ENCODE results near the gene GPR35. TPM values are rescaled to one million over a fixed set of nuclear protein-coding genes. Genes with fewer than 3 reads are reported as not detected.

Gene GPR35
- total RNA-seq, 1 experiment from 2014 or later: 4.2 TPM

- H3K36me3 ChIP-seq (ENCODE audit: control insufficient read depth in 1 of 2, insufficient read depth in 2 of 2, low read length in 2 of 2): peaks cover 3 to 9% of the 10 kb centered on the region in 2 experiments; a peak in 3 of 4 replicates
- no peaks in the 10 kb centered on the region for H3K9me2 ChIP-seq (ENCODE audit: insufficient read depth)
- H3K4me3 ChIP-seq (replicated peaks in 1 of 2; ENCODE audit: low read depth in 1 of 2, low read length in 2 of 2): no peak overlapping the region
- no peak overlapping the region for H2AFZ ChIP-seq (ENCODE audit: low read depth, low read length, poor library complexity, severe bottlenecking)
- ChIA-PET RAD21 (ENCODE audit: low non-redundant PET in 1 of 2, low total read pairs in 2 of 2, uncharacterized antibody in 2 of 2, unreplicated experiment in 2 of 2) (no interaction called here), CTCF (no interaction called here), POLR2A (no interaction called here)
- no peak for TF ChIP-seq REST (IDR thresholded peaks at IDR 0.05; ENCODE audit: low read depth)
- no peak for TF ChIP-seq ZBTB33 (IDR thresholded peaks at IDR 0.05; ENCODE audit: extremely low read depth, insufficient replicate concordance, low read length)
- TF ChIP-seq ZFX (IDR thresholded peaks at IDR 0.05): no peak
- TF ChIP-seq CTCF (IDR thresholded peaks at IDR 0.05 in 2 of 3, conservative IDR thresholded peaks at IDR 0.05 in 1 of 3; ENCODE audit: borderline replicate concordance in 1 of 3, insufficient read depth in 1 of 3, low read depth in 2 of 3, low read length in 2 of 3): no peak
- no peak for TF ChIP-seq EZH2phosphoT487 (IDR thresholded peaks at IDR 0.05; ENCODE audit: borderline replicate concordance)
- TF ChIP-seq ATF3 (IDR thresholded peaks at IDR 0.05): no peak
- TF ChIP-seq FOSL1 (IDR thresholded peaks at IDR 0.05; ENCODE audit: low read depth): no peak
- no peak for TF ChIP-seq ZNF274 (IDR thresholded peaks at IDR 0.05; ENCODE audit: low read depth, low read length)
- intact Hi-C loops (cut with micrococcal nuclease): no loop called here
- H3K9ac ChIP-seq (ENCODE audit: low read length): no peak overlapping the region
- peaks cover 20% of the 10 kb centered on the region for H3K79me2 ChIP-seq (ENCODE audit: insufficient read depth, low read length)
- ATAC-seq: no peak
- H3K9me3 ChIP-seq (ENCODE audit: control insufficient read depth in 1 of 2, insufficient read depth in 1 of 2, low read depth in 1 of 2, low read length in 2 of 2): no peaks in the 10 kb centered on the region
- H4K20me1 ChIP-seq (ENCODE audit: insufficient read depth): no peaks in the 10 kb centered on the region
- no peak overlapping the region for H3K4me2 ChIP-seq (ENCODE audit: low read length)
- no peaks in the 10 kb centered on the region for H3K27me3 ChIP-seq (ENCODE audit: insufficient read depth, low read length)
- H3K27ac ChIP-seq (ENCODE audit: low read depth, low read length): no peak overlapping the region
- H3K4me1 ChIP-seq (ENCODE audit: control insufficient read depth in 1 of 2, insufficient read depth in 2 of 2, low read length in 2 of 2): peaks cover 1 to 5% of the 10 kb centered on the region in 2 experiments; a peak in 3 of 4 replicates
- no peak for DNase-seq (ENCODE audit: low read depth, low spot score)
- no TSS peak for BruUV-seq (replicated peaks)
Measured at GRCh38 chr2:240593026-240593702, 32.1 kb upstream of the GPR35 start.

Measured in HCT116 (cell line).